GM12875 (cell line): ENCODE measurements around the gene ISG20.
"Not testable (repeated sequence)": the region's sequence is repeated elsewhere in the genome, so short reads cannot be mapped to it uniquely, and the experiment has no call there.

ENCODE experiments used
- H3K4me3 ChIP-seq: one replicate; pipeline ENCODE4 v1.5.1; 2011; ENCODE audit warnings: low read depth, low read length, control low read depth
- TF ChIP-seq, protein P1 (sequence below): IDR thresholded peaks from 2 replicates; pipeline ENCODE4 v1.5.1; 2011; ENCODE audit warnings: low read depth, mild to moderate bottlenecking, control low read depth, inconsistent platforms, low read length, moderate library complexity, borderline replicate concordance; ENCODE audit not compliant: insufficient read depth

The ISG20 gene

DNA sequence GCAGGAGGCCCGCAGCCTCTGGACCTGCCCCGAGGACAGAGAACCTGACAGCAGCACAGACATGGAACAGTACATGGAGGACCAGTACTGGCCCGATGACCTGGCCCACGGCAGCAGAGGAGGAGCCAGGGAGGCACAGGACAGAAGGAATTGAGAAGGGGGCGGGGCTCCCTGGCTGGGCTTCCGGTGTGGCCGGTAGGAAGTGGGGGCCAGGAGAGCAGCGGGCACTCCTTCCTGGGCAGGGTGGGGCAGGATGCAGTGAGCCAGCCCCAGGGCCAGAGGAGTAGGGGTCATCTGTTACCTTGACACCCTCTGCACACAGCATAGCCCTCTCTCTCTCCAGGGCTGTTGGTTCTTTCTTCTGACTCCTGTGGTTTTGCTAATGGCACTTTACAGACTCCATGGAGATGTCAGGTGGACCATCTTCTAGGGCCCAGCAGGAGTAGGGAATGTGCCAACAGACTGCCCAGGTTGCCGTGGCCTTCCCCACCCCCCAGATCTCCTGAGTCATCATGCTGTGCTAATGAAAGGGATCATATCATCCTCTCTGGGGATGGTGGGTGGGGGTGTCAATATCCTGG lies 8.6 kb upstream of the ISG20 start:
- TF ChIP-seq, protein P1, sequence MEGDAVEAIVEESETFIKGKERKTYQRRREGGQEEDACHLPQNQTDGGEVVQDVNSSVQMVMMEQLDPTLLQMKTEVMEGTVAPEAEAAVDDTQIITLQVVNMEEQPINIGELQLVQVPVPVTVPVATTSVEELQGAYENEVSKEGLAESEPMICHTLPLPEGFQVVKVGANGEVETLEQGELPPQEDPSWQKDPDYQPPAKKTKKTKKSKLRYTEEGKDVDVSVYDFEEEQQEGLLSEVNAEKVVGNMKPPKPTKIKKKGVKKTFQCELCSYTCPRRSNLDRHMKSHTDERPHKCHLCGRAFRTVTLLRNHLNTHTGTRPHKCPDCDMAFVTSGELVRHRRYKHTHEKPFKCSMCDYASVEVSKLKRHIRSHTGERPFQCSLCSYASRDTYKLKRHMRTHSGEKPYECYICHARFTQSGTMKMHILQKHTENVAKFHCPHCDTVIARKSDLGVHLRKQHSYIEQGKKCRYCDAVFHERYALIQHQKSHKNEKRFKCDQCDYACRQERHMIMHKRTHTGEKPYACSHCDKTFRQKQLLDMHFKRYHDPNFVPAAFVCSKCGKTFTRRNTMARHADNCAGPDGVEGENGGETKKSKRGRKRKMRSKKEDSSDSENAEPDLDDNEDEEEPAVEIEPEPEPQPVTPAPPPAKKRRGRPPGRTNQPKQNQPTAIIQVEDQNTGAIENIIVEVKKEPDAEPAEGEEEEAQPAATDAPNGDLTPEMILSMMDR, result no peak
- H3K4me3 ChIP-seq, result no peak overlapping the region

DNA sequence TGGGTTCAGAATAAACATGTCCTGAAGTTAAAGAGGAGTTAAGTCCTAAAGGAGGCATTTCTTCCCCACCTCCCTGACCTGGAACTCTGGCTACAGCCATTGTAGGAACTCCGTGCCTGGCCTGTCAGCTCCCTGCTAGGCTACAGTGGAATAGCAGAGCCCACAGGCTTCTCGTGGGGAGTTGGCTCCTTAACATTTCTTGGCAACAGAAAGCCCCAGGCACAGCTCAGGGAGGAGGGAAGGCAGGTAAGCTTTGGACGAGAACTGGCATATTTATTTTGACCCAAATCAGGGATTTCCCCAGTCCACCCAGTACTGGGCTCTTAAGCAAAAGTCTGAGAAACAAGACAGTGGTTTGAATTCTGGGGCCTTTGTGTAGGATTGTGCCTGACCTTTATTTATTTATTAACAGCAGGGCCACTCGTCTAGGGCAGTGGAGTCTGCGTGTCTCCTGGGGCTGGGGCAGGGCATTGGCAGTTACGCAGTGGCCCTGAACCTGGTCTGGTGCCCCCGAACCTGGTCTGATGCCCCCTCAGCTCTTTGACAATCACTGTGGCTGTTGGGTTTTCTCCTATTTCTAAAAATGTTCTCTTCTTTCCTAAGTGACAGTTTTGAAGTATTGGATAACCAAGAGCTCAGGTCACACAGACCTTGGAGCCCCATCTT lies 7.9 kb upstream of the ISG20 start:
- TF ChIP-seq, protein P1, result no peak
- H3K4me3 ChIP-seq, result no peak overlapping the region

GRCh38 chr15:88631464-88632028 lies 7.3 kb upstream of the ISG20 start:
- TF ChIP-seq, protein P1, result no peak
- H3K4me3 ChIP-seq, result no peak overlapping the region

GRCh38 chr15:88632797-88633196 lies 6.0 kb upstream of the ISG20 start:
- not testable (repeated sequence) for H3K4me3 ChIP-seq

GRCh38 chr15:88634449-88634848 lies 4.4 kb upstream of the ISG20 start:
- H3K4me3 ChIP-seq, result no peak overlapping the region
- TF ChIP-seq, protein P1, result no peak

- TF ChIP-seq, protein P1, result no peak
- no peak overlapping the region for H3K4me3 ChIP-seq
These were observed 3.5 kb upstream of the ISG20 start for GRCh38 chr15:88635318-88635717.

DNA sequence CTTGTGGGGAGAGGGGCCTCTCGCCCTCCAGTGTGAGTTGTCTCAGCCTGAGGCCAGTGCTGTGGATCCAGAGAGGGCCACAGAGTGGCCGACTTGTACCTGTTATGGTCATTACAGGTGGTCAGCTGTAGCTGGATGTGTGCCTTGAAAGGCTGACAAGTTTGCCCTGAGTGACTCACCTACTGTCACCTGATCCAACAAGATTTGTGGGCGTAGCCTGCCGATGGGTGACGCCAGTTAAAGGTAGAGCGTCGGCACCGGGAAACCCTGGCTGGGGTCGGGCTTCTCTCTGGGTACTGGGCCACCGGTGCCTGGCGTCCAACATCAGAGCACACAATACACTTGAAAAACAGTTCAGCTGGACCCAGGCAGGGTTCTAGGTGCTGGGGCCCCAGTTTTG lies 2.8 kb upstream of the ISG20 start:
- TF ChIP-seq, protein P1, result no peak
- H3K4me3 ChIP-seq, result no peak overlapping the region
